Measurements from ENCODE around the gene NRXN3.

- TF ChIP-seq CTCF (CRISPR knock-in tag; IDR thresholded peaks at IDR 0.05) = no peak
- no peak for TF ChIP-seq ZSCAN21 (CRISPR knock-in tag; IDR thresholded peaks at IDR 0.05; ENCODE audit: borderline replicate concordance)
- no peak for TF ChIP-seq REST (IDR thresholded peaks at IDR 0.05; ENCODE audit: borderline replicate concordance in 1 of 2, low read depth in 1 of 2, low read length in 2 of 2)
These were observed 1594.2 kb downstream of the NRXN3 start for GRCh38 chr14:79764323-79764722.

All from HepG2 (cell line).